HepG2 (cell line): ENCODE measurements around the gene PLEKHD1. TPM values are rescaled to one million over a fixed set of nuclear protein-coding genes. Genes with fewer than 3 reads are reported as not detected.

Experiments
- HES4 ChIP-seq: sonication (generic); formaldehyde crosslinking; IDR thresholded peaks from 2 replicates; pipeline ENCODE4 v1.9.0; 2021; ENCODE audit warnings: mild to moderate bottlenecking, missing genetic modification reagents, borderline replicate concordance
- MEIS2 ChIP-seq: sonication (generic); formaldehyde crosslinking; IDR thresholded peaks from 2 replicates; pipeline ENCODE4 v1.9.0; 2021; ENCODE audit warnings: mild to moderate bottlenecking, missing genetic modification reagents
- NFE2L2 ChIP-seq: fragments of 150-350 bp; IDR thresholded peaks from 2 replicates; pipeline ENCODE4 v1.6.1; 2014; ENCODE audit warnings: low read length
- SOX13 ChIP-seq, 3 experiments: fragments of 450-650 bp in 1 of 3; sonication (generic) in 1 of 3; formaldehyde crosslinking in 1 of 3; IDR thresholded peaks in 2 of 3; conservative IDR thresholded peaks in 1 of 3; 2 replicates each; pipeline versions ENCODE4 v1.5.0 to v1.6.1; 2016 to 2020; ENCODE audit warnings: antibody characterized with exemption in 1 of 3, mild to moderate bottlenecking in 1 of 3, missing compliant biosample characterization in 1 of 3, missing genetic modification reagents in 1 of 3, moderate library complexity in 1 of 3
- ZNF138 ChIP-seq: sonication (generic); formaldehyde crosslinking; IDR thresholded peaks from 2 replicates; pipeline ENCODE4 v1.5.0; 2020; ENCODE audit warnings: mild to moderate bottlenecking, low read depth, missing genetic modification reagents
- ZNF563 ChIP-seq: sonication (generic); formaldehyde crosslinking; IDR thresholded peaks from 2 replicates; pipeline ENCODE4 v1.8.0; 2022; ENCODE audit warnings: mild to moderate bottlenecking, moderate library complexity, missing genetic modification reagents
- ZSCAN21 ChIP-seq: sonication (generic); formaldehyde crosslinking; IDR thresholded peaks from 2 replicates; pipeline ENCODE4 v1.8.0; 2022; ENCODE audit warnings: mild to moderate bottlenecking, missing genetic modification reagents, moderate library complexity, borderline replicate concordance
- polyA plus RNA-seq, 8 experiments: library from polyadenylated mRNA; depleted of rRNA in 3 of 8; stranded (reverse) in 7 of 8; unstranded in 1 of 8; fragments of >200 nt; fragmentation: Illumina TruSeq in 4 of 8; extraction: Trizol in 4 of 8; gene quantifications; 2 replicates each; pipeline versions ENCODE4 v1.2.1 to v1.2.3, GENCODE V29; 2011 to 2016; ENCODE audit warnings: low read depth in 4 of 8, missing spikeins in 1 of 8, mixed read lengths in 1 of 8; ENCODE audit not compliant: insufficient read depth in 1 of 8
- total RNA-seq, 5 experiments: library from RNA; depleted of rRNA; stranded (reverse); fragments of >200 nt; fragmentation: Illumina TruSeq; extraction: Trizol; gene quantifications; 2 replicates each; pipeline ENCODE4 v1.2.3, GENCODE V29; 2016; ENCODE audit warnings: low read depth in 1 of 5
- TF ChIP-seq, protein P1 (sequence below): sonication (generic); formaldehyde crosslinking; IDR thresholded peaks from 2 replicates; pipeline ENCODE4 v1.4.0; 2020; ENCODE audit warnings: missing genetic modification reagents
- TF ChIP-seq, protein P2 (sequence below), 2 experiments: sonication (generic) in 1 of 2; formaldehyde crosslinking in 1 of 2; IDR thresholded peaks; 2 replicates each; pipeline versions ENCODE4 v1.4.0 to v1.6.1; 2018 to 2020; ENCODE audit warnings: missing genetic modification reagents in 2 of 2, borderline replicate concordance in 1 of 2, low read depth in 1 of 2, mild to moderate bottlenecking in 1 of 2, missing biosample characterization in 1 of 2
- TF ChIP-seq, protein P3 (sequence below): IDR thresholded peaks from 2 replicates; pipeline ENCODE4 v1.6.1; 2016; ENCODE audit warnings: control low read depth

Gene PLEKHD1
- total and polyA plus RNA-seq, 2 of the 13 experiments (the other 11 are each of a cell fraction or from before 2014, with no cell fraction given) = 0.01 TPM; not detected in 1

DNA sequence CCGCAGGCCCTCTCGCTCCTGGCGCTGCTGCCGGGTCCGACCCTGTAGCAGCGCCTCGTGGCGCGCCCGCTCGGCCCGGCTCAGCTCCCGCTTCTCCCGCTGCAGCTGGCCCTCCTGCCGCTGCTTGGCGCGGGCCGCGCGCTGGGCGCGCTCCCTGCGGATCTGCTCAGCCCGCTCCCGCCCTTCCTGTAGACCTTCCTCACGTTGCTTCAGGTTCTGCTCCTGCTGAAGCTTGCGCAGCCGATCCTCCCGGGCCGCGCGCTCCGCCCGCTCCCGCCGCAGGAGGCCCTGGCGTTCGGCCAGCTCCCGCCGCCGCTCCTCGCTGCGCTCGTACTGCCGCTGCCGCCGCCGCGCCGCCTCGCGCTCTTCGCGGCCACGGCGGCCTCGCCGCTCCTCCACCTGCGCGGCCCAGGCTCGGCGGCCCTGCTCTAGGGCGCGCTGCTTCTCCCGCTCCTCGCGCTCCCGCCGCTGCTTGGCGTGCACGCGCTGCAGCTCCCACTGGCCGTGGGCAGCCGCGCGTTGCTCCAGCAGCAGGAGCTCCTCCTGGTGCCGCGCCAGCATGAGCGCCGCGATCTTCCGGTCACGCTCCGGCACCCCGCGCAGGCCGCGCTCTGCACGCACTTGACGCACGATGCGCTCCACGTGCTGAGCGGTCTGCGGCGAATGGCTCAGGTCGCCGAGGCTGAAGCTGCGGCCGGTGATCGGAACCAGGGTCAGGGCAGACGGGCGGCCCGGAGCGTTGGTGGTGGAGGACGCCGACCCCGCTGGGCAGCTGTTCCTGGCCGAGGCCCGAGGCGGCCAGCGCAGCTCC lies 87.7 kb downstream of the PLEKHD1 start (continued):
- TF ChIP-seq, protein P1, sequence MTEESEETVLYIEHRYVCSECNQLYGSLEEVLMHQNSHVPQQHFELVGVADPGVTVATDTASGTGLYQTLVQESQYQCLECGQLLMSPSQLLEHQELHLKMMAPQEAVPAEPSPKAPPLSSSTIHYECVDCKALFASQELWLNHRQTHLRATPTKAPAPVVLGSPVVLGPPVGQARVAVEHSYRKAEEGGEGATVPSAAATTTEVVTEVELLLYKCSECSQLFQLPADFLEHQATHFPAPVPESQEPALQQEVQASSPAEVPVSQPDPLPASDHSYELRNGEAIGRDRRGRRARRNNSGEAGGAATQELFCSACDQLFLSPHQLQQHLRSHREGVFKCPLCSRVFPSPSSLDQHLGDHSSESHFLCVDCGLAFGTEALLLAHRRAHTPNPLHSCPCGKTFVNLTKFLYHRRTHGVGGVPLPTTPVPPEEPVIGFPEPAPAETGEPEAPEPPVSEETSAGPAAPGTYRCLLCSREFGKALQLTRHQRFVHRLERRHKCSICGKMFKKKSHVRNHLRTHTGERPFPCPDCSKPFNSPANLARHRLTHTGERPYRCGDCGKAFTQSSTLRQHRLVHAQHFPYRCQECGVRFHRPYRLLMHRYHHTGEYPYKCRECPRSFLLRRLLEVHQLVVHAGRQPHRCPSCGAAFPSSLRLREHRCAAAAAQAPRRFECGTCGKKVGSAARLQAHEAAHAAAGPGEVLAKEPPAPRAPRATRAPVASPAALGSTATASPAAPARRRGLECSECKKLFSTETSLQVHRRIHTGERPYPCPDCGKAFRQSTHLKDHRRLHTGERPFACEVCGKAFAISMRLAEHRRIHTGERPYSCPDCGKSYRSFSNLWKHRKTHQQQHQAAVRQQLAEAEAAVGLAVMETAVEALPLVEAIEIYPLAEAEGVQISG (CRISPR knock-in tag) = no peak; the same call in 1 of the 2 replicates
- TF ChIP-seq ZNF138 (CRISPR knock-in tag) (peak; percentile 59; the same call in 1 of the 2 replicates), ZNF563 (0 out of 2 replicates have a peak, but pooled peaks have one; percentile 66), ZSCAN21 (CRISPR knock-in tag) (no peak; the same call in 1 of the 2 replicates), SOX13 (IDR thresholded peaks at IDR 0.05) (no peak), SOX13 (CRISPR knock-in tag; conservative IDR thresholded peaks at IDR 0.05 in 1 of 2, IDR thresholded peaks at IDR 0.05 in 1 of 2) (no peak), MEIS2 (CRISPR knock-in tag) (0 out of 2 replicates have a peak, but pooled peaks have one; percentile 14), NFE2L2 (no peak), HES4 (CRISPR knock-in tag) (peak; percentile 49; the same call in 1 of the 2 replicates)
- TF ChIP-seq, protein P2, sequence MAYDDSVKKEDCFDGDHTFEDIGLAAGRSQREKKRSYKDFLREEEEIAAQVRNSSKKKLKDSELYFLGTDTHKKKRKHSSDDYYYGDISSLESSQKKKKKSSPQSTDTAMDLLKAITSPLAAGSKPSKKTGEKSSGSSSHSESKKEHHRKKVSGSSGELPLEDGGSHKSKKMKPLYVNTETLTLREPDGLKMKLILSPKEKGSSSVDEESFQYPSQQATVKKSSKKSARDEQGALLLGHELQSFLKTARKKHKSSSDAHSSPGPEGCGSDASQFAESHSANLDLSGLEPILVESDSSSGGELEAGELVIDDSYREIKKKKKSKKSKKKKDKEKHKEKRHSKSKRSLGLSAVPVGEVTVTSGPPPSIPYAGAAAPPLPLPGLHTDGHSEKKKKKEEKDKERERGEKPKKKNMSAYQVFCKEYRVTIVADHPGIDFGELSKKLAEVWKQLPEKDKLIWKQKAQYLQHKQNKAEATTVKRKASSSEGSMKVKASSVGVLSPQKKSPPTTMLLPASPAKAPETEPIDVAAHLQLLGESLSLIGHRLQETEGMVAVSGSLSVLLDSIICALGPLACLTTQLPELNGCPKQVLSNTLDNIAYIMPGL (CRISPR knock-in tag; IDR thresholded peaks at IDR 0.05; ENCODE audit: borderline replicate concordance in 1 of 2, low read depth in 1 of 2) = no peak
- TF ChIP-seq, protein P3, sequence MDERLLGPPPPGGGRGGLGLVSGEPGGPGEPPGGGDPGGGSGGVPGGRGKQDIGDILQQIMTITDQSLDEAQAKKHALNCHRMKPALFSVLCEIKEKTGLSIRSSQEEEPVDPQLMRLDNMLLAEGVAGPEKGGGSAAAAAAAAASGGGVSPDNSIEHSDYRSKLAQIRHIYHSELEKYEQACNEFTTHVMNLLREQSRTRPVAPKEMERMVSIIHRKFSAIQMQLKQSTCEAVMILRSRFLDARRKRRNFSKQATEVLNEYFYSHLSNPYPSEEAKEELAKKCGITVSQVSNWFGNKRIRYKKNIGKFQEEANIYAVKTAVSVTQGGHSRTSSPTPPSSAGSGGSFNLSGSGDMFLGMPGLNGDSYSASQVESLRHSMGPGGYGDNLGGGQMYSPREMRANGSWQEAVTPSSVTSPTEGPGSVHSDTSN = no peak
